Lung (tissue), 12 donors: Measurements from ENCODE around the gene TGFBI. TPM values are rescaled to one million over a fixed set of nuclear protein-coding genes. Genes with fewer than 3 reads are reported as not detected.

Source experiments
- ATAC-seq: fragments of 200-7000 bp; cut with Tn5 transposase; one replicate; pipeline ENCODE4 v1.9.1; 2020; ENCODE audit warnings: moderate number of reproducible peaks; ENCODE audit not compliant: insufficient read depth, low FRiP score
- DNase-seq, 3 donors: peaks; one replicate each; pipeline ENCODE4 v3.0.0-alpha.2; 2013 to 2017
- H3K27ac ChIP-seq, 2 donors: one replicate each; pipeline ENCODE4 v1.5.1; 2013; ENCODE audit warnings: mild to moderate bottlenecking in 2 of 2, moderate library complexity in 2 of 2, control low read depth in 1 of 2, inconsistent platforms in 1 of 2, low read depth in 1 of 2, low read length in 1 of 2
- H3K27me3 ChIP-seq, 3 donors: one replicate each; pipeline ENCODE4 v1.5.1; 2013; ENCODE audit warnings: low read length in 2 of 3; ENCODE audit not compliant: control insufficient read depth in 3 of 3, insufficient read depth in 3 of 3
- H3K36me3 ChIP-seq, 4 donors: one replicate each; pipeline ENCODE4 v1.5.1; 2013; ENCODE audit warnings: low read length in 4 of 4, mild to moderate bottlenecking in 1 of 4, moderate library complexity in 1 of 4; ENCODE audit not compliant: control insufficient read depth in 4 of 4, insufficient read depth in 4 of 4
- H3K4me1 ChIP-seq, 5 donors: one replicate each; pipeline ENCODE4 v1.5.1; 2013; ENCODE audit warnings: low read length in 5 of 5, mild to moderate bottlenecking in 2 of 5, moderate library complexity in 1 of 5; ENCODE audit not compliant: control insufficient read depth in 5 of 5, insufficient read depth in 5 of 5
- H3K4me3 ChIP-seq: one replicate; pipeline ENCODE4 v1.5.1; 2013; ENCODE audit warnings: mild to moderate bottlenecking, control low read depth, moderate library complexity
- H3K9ac ChIP-seq, 2 donors: one replicate each; pipeline ENCODE4 v1.5.1; 2013; ENCODE audit warnings: low read length in 2 of 2, control low read depth in 1 of 2; ENCODE audit not compliant: insufficient read depth in 1 of 2
- H3K9me3 ChIP-seq, 4 donors: one replicate each; pipeline ENCODE4 v1.5.1; 2013; ENCODE audit warnings: low read length in 3 of 4, mild to moderate bottlenecking in 1 of 4, moderate library complexity in 1 of 4; ENCODE audit not compliant: control insufficient read depth in 4 of 4, insufficient read depth in 3 of 4
- WGBS, 2 donors: extraction: QIAGEN DNeasy Blood & Tissue Kit; methylation state at CpG; one replicate each; pipeline ENCODE4 v1.1.7; 2013; 5-methylcytosine and 5-hydroxymethylcytosine counted together
- polyA plus RNA-seq, 2 donors: library from polyadenylated mRNA; stranded (reverse); fragments of 200-250 nt; gene quantifications; one replicate each; pipeline ENCODE4 v1.2.1, GENCODE V29; 2013
- total RNA-seq, 2 donors: library from RNA; depleted of rRNA in 1 of 2; stranded (reverse); fragments of >200 nt in 1 of 2; gene quantifications; one replicate each; pipeline ENCODE4 v1.2.1, GENCODE V29; 2014 to 2021
- TF ChIP-seq, protein P1 (sequence below): IDR thresholded peaks from 2 replicates; pipeline ENCODE4 v1.5.1; 2012; ENCODE audit warnings: mild to moderate bottlenecking; ENCODE audit errors: control extremely low read depth, extremely low read depth
- donor health status: control.
- donor health status: control.
- donor health status: Bipolar disorder and iron deficiency.
- donor health status: healthy.
- donor health status: DM: yes; HTN: yes; CAD: no.

TGFBI gene
- total and polyA plus RNA-seq, 4 donors = 96.4 to 146 (median 111) TPM

DNA sequence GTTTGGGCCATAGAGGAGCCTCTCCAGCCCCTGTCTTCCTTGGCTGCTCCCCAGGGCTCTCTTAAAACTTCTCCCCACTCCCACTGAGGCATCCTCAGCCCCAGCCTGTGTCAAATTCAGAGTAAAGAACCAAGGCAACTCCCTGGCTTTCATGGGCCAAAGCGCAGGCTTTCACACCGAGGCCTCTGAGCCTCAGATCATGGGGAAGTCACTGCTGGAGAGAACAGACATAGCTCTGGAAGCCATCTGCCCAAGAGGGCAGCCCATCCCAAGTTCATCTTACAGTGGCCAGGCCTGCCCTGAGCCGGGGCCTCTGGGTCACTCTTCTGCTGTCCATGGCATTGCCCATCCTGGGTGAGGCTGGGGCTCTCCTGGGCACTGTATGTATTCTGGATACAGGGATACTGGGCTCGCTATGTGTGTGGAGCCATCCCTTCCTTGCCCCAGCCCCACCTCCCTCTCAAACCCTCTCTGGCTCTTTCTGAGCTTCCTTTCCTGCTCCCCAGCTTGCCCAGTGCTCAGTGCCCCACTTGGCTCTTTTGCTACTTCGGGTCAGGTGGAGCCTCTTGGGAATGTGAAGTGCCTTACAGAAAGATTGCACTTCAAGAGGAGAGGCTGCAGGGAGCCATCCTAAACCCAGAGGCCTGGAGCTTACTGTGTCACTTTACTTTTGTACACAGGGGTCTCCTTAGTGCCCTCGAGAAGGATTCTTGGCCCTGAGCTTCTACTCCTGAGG lies 33.0 kb downstream of the TGFBI start:
- DNase-seq (no peak), ATAC-seq (no peak)
- 84 to 88% methylated on average over 6 of the region's 6 CpGs for WGBS, 2 donors
- Histone ChIP-seq H3K4me3 (no peak overlapping the region), H3K4me1 (peaks cover 7 to 34% (median 20%) of the 10 kb centered on the region in 5 donors), H3K9me3 (no peaks in the 10 kb centered on the region), H3K27ac (no peak overlapping the region), H3K36me3 (peaks cover 0 to 9% (median 4%) of the 10 kb centered on the region in 4 donors), H3K27me3 (no peaks in the 10 kb centered on the region), H3K9ac (no peak overlapping the region)
- TF ChIP-seq, protein P1, sequence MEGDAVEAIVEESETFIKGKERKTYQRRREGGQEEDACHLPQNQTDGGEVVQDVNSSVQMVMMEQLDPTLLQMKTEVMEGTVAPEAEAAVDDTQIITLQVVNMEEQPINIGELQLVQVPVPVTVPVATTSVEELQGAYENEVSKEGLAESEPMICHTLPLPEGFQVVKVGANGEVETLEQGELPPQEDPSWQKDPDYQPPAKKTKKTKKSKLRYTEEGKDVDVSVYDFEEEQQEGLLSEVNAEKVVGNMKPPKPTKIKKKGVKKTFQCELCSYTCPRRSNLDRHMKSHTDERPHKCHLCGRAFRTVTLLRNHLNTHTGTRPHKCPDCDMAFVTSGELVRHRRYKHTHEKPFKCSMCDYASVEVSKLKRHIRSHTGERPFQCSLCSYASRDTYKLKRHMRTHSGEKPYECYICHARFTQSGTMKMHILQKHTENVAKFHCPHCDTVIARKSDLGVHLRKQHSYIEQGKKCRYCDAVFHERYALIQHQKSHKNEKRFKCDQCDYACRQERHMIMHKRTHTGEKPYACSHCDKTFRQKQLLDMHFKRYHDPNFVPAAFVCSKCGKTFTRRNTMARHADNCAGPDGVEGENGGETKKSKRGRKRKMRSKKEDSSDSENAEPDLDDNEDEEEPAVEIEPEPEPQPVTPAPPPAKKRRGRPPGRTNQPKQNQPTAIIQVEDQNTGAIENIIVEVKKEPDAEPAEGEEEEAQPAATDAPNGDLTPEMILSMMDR = no peak

DNA sequence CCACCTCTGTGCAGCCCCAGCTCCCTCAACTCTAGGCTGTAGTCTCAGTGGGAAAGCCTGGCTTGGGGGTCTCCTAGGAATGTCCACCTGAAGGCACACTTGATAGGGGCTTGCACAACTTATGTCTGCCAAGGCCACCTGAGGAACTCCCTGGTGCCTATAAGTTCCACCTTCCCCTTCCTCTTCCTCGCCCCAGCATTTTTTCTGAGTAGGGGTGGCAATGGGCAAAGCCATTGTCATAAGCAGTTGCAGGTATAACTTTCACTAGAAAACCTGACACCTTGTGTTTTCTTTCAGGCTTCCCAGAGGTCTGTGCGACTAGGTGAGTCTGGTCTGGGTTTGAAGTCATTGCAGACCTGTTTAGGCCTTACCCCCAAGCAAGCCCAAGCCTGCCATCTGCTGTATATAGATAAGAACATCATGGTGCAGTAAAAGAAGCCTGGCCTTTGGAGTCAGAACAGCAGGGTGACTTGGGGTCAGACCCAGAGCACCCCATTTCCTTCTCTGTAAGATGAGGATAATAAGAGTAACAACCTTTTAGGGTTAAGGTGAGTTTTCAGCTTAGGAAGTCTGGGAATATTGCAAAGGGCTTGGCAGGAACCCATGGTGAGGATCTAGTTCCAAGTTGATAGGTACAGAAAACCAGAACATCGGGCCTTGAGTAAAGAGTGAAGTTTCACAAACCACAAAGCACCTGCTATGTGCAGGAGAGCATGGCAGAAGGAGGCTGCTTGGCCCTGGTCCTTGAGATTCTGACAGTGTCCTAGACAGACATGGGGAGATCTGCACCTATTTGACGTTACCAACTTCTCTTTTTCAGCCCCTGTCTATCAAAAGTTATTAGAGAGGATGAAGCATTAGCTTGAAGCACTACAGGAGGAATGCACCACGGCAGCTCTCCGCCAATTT lies 33.8 kb downstream of the TGFBI start:
- ATAC-seq = peak; percentile 57
- TF ChIP-seq, protein P1 = no peak
- Histone ChIP-seq H3K9me3 (no peaks in the 10 kb centered on the region), H3K27me3 (no peaks in the 10 kb centered on the region), H3K4me1 (peaks cover 7 to 30% (median 14%) of the 10 kb centered on the region in 5 donors), H3K27ac (no peak overlapping the region), H3K36me3 (peaks cover 0 to 9% (median 3%) of the 10 kb centered on the region in 4 donors), H3K9ac (no peak overlapping the region), H3K4me3 (no peak overlapping the region)
- 79 to 81% methylated on average over 6 of the region's 6 CpGs for WGBS, 2 donors
- peak in 1 of 3 donors; percentile 43 for DNase-seq

DNA sequence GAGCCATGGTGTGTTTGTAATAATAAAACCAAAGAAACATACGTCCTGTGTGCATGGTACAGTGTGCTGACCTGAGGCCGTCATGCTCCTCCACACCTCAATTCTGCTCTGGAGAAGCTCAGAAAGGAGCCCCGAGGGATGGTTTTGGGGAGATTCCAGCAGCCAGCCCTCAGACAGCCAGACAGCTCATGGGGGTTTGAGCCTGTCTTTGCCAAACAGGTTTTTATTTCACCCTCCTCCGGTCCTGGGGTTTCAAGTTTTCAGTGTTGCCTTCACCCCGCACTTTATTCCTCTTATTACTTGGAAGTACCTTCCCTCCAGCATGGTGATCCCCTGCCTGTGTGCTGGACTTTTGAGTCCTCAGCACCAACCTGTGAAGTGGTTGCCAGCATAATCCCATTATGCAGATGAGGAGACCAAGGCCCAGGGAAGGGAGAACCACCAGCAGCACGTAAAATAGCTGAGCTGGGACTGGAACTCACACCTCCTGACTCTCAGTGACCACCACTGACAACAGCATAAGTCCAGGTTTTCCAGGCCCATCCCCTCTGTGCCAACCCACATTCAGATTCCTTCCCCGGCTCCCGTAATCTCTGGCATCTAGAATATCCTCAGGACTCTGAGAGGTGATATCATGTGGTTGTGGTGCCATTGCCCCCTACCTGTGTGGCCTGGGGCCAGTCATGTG lies 35.1 kb downstream of the TGFBI start:
- ATAC-seq (no peak), DNase-seq (no peak)
- Histone ChIP-seq H3K9me3 (no peaks in the 10 kb centered on the region), H3K27ac (no peak overlapping the region), H3K4me1 (peaks cover 3 to 20% (median 6%) of the 10 kb centered on the region in 5 donors), H3K9ac (no peak overlapping the region), H3K4me3 (no peak overlapping the region), H3K36me3 (peaks cover 0 to 9% (median 3%) of the 10 kb centered on the region in 4 donors), H3K27me3 (no peaks in the 10 kb centered on the region)
- 92 to 93% methylated on average over 8 of the region's 8 CpGs for WGBS, 2 donors
- TF ChIP-seq, protein P1 = no peak
